ENCODE results near the gene LRRIQ1. TPM values are rescaled to one million over a fixed set of nuclear protein-coding genes. Genes with fewer than 3 reads are reported as not detected.

The LRRIQ1 gene
- total RNA-seq, 1 experiment from 2014 or later: not detected

DNA sequence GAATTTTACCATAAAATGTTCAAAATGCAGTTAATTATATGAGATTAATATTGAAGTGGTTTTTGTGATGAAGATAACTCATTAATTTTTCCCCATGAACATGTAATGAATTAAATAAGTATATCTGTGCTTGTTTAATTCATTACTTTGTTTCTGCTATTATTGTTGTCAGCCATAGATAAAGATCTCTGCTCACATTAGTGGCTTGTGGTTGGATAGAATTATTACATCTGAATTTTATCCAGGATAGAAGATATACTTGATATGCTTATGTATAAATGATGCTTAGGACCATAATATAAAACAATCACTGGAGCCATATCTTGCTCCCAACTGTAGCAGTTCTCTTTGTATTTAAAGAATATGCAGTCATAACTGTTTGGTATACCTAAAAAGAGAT, 18.5 kb upstream of the LRRIQ1 start:
- Histone ChIP-seq H3K9me3 (replicated peaks) (no peaks in the 10 kb centered on the region), H3K27me3 (replicated peaks) (no peaks in the 10 kb centered on the region), H3K27ac (no peak overlapping the region), H3K4me3 (no peak overlapping the region), H3K4me1 (replicated peaks) (peaks cover 6% of the 10 kb centered on the region; the same call in 1 of the 2 replicates), H3K36me3 (no peaks in the 10 kb centered on the region)
- no peak for DNase-seq (ENCODE audit: low read depth in 1 of 2, low spot score in 2 of 2)

DNA sequence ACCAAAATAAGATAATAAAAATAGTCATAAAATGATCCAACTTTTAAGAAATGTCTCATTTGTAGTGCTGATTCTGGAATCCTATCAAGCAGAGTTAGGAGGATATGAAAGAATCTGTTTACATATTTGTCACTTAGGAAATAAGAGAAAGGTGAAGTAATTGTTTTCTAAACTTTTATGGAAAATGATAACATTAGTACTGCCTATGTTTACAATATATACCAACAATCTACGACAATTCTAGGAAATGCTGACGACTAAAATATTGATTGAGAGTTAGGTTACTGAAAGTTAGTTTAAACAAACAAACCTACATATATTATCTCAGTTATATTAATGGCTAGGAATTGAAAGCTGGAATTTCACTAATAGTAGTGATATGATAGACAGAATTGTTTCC, 18.1 kb upstream of the LRRIQ1 start:
- H3K9me3 ChIP-seq (replicated peaks): no peaks in the 10 kb centered on the region
- no peak overlapping the region for H3K27ac ChIP-seq
- H3K4me1 ChIP-seq (replicated peaks): peaks cover 6% of the 10 kb centered on the region; the same call in 1 of the 2 replicates
- no peaks in the 10 kb centered on the region for H3K27me3 ChIP-seq (replicated peaks)
- no peaks in the 10 kb centered on the region for H3K36me3 ChIP-seq
- no peak for DNase-seq (ENCODE audit: low read depth in 1 of 2, low spot score in 2 of 2)
- no peak overlapping the region for H3K4me3 ChIP-seq

DNA sequence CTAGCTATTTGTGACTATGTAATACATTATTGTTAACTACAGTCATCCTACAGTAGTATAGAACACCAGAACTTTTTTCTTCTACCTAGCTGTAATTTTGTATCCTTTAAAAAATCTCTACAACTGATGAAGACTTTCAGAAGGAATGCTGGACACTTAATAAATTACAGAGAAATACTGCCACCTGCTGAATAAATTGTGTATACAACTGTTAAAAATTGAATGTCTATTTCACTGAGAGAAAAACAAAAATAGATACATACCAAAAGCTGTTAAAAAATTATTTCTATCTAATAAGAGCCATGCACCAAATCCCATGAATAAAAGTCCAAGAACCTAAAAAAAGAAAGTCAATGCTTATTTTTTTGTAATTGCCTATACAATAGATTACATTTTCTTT, 6.7 kb upstream of the LRRIQ1 start:
- Histone ChIP-seq H3K4me1 (replicated peaks) (no peaks in the 10 kb centered on the region), H3K9me3 (replicated peaks) (no peaks in the 10 kb centered on the region), H3K4me3 (no peak overlapping the region), H3K27ac (no peak overlapping the region), H3K36me3 (no peaks in the 10 kb centered on the region), H3K27me3 (replicated peaks) (no peaks in the 10 kb centered on the region)
- no peak for DNase-seq (ENCODE audit: low read depth in 1 of 2, low spot score in 2 of 2)

DNA sequence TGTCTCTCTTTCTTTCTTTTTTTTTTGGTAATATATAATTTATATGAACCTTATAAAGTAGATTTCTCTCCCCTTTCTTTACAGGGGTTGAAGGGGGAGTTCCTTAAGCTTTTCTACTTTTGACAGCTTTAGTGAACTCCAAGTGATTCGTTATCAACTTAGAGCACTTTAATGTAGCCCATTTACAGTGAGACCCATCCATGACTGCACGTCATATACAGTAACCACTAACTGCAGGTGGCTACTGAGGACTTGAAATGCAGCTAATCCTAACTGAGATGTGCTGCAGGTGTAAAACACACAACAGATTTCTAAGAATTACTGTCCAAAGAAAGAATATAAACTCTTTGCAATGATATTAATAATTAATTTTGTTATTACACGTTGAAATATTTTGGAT, 582 bp downstream of the LRRIQ1 start:
- no peaks in the 10 kb centered on the region for H3K27me3 ChIP-seq (replicated peaks)
- DNase-seq (ENCODE audit: low read depth in 1 of 2, low spot score in 2 of 2): no peak
- no peaks in the 10 kb centered on the region for H3K4me1 ChIP-seq (replicated peaks)
- no peak overlapping the region for H3K27ac ChIP-seq
- no peaks in the 10 kb centered on the region for H3K36me3 ChIP-seq
- H3K4me3 ChIP-seq: no peak overlapping the region
- H3K9me3 ChIP-seq (replicated peaks): no peaks in the 10 kb centered on the region

DNA sequence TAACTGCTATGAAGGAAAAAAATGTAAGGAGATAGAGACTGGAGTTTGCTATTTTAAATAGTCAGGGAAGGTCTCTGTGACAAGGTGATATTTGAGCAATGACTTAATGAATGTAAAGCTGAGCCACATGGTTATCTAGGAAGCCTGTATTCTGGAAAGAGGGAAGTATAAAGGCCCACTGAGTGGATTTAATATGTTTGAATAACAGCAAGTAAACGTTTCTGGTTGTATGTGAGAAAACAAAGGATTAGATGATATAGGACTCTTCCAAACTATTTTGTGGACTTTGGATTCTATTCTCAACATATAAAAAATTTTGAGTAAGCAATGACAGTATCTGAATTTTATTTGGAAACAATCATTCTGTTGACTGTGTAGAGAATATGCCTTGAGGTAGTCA, 5.2 kb downstream of the LRRIQ1 start:
- H3K36me3 ChIP-seq: no peaks in the 10 kb centered on the region
- H3K4me3 ChIP-seq: no peak overlapping the region
- H3K4me1 ChIP-seq (replicated peaks): no peaks in the 10 kb centered on the region
- H3K9me3 ChIP-seq (replicated peaks): no peaks in the 10 kb centered on the region
- no peak for DNase-seq (ENCODE audit: low read depth in 1 of 2, low spot score in 2 of 2)
- H3K27ac ChIP-seq: no peak overlapping the region
- H3K27me3 ChIP-seq (replicated peaks): no peaks in the 10 kb centered on the region

DNA sequence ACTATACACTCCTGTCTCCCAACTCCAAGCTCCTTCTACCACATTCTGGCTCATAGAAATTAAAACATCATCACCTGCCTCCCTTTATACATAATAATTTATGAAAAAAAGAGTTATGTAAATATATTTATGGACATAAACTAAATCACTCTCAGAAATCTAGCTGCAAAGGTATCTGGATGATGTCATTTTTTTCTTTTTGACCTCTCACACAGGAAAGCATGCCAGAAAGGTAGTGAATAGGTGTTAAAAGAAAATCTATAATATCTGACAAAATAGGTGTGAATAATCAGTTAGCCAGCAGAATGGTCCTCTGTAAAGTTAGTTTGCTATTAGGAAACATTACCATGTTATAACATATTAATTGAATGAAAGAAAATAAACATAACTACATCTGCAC, 7.7 kb downstream of the LRRIQ1 start:
- Histone ChIP-seq H3K27ac (no peak overlapping the region), H3K9me3 (replicated peaks) (no peaks in the 10 kb centered on the region), H3K4me3 (no peak overlapping the region), H3K4me1 (replicated peaks) (no peaks in the 10 kb centered on the region), H3K27me3 (replicated peaks) (no peaks in the 10 kb centered on the region), H3K36me3 (no peaks in the 10 kb centered on the region)
- DNase-seq (ENCODE audit: low read depth in 1 of 2, low spot score in 2 of 2): no peak

DNA sequence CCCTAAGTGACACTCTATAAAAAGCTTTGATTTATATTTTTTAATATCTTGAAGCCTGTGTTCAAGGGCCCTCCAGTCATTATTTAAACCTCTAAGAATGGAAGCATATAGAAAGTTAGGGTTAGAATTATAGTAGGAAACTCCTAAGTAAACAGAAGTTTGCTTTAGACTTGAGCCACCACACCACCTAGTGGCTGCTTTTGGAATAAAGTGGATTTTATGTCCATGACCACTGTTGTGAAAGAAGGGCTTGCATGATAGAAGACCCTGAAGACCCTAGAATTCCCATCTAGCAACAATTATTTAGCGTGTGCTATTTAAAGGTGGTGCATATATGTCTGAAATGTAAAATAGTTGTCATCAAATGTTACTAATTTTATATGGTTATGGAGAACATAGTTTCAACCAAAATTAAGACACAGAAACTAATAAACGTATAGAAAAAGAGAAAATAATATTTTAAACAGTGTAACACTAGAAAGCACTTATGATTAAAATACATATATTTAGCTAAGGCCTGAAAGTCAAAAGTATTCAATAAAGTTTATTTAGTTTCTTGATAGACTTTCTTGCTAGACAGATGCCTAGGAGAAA, 21.3 kb downstream of the LRRIQ1 start:
- Histone ChIP-seq H3K27me3 (replicated peaks) (no peaks in the 10 kb centered on the region), H3K27ac (no peak overlapping the region), H3K4me3 (no peak overlapping the region), H3K9me3 (replicated peaks) (no peaks in the 10 kb centered on the region), H3K4me1 (replicated peaks) (no peaks in the 10 kb centered on the region), H3K36me3 (no peaks in the 10 kb centered on the region)
- DNase-seq (ENCODE audit: low read depth in 1 of 2, low spot score in 2 of 2): peak in 1 of 2 experiments; percentile 6

DNA sequence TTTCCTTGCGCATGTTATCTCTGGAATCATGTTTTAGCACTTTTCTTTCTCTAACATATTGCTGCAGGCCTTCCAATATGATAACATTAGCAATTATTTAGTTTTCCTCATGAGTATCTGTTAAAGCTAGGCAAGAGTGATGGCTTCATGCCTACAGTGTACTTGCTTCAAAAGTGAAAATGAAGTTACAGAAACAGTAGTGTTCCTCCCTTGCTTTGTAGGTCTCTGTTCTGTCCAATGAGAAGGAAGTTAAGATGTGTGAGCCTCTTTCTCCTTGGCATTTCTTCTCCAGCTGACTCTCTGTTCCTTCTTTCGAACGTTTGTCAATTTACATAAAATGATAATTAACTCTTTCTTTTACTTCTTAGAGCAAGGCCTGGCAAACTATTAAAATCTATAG, 22.2 kb downstream of the LRRIQ1 start:
- DNase-seq (ENCODE audit: low read depth in 1 of 2, low spot score in 2 of 2): no peak
- Histone ChIP-seq H3K4me1 (replicated peaks) (no peaks in the 10 kb centered on the region), H3K27me3 (replicated peaks) (no peaks in the 10 kb centered on the region), H3K27ac (no peak overlapping the region), H3K4me3 (no peak overlapping the region), H3K9me3 (replicated peaks) (no peaks in the 10 kb centered on the region), H3K36me3 (no peaks in the 10 kb centered on the region)

DNA sequence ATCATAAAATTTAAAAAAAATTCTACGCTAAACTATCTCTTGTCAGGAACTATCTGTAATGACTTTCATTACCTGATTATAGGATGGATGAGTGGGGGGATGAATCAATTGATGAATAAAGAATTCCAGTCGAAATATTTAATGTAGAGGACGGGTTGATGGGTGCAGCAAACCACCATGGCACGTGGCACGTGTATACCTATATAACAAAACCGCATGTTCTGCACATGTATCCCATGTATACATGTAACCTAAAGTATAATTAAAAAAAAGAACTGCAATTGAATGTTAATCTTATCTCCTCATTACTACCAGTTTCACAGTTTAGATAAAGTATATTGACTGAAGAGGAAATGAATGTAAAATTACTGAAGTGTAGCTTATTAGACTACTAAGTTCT, 23.4 kb downstream of the LRRIQ1 start:
- H3K27ac ChIP-seq: no peak overlapping the region
- no peak for DNase-seq (ENCODE audit: low read depth in 1 of 2, low spot score in 2 of 2)
- H3K9me3 ChIP-seq (replicated peaks): no peaks in the 10 kb centered on the region
- H3K27me3 ChIP-seq (replicated peaks): no peaks in the 10 kb centered on the region
- no peak overlapping the region for H3K4me3 ChIP-seq
- no peaks in the 10 kb centered on the region for H3K36me3 ChIP-seq
- H3K4me1 ChIP-seq (replicated peaks): no peaks in the 10 kb centered on the region

DNA sequence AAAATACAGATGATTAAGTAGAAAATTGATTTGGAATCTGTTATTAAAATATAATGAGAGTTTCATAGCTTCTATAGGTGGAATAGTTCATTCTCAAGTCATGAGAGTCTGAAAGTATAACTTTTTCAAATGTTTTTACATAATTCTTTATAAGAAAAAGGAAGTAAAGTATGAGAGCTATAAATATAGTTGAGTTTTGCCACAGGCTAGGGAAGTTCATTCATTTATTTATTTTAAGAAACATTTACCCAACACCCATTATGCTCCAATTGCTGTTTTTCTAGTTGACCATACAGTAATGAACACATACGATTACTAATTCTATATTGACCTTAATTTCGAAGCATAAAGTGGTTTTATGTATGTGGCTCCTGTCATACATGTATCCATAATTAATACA, 24.8 kb downstream of the LRRIQ1 start:
- Histone ChIP-seq H3K27ac (no peak overlapping the region), H3K4me1 (replicated peaks) (no peaks in the 10 kb centered on the region), H3K4me3 (no peak overlapping the region), H3K27me3 (replicated peaks) (no peaks in the 10 kb centered on the region), H3K9me3 (replicated peaks) (no peaks in the 10 kb centered on the region), H3K36me3 (no peaks in the 10 kb centered on the region)
- no peak for DNase-seq (ENCODE audit: low read depth in 1 of 2, low spot score in 2 of 2)

DNA sequence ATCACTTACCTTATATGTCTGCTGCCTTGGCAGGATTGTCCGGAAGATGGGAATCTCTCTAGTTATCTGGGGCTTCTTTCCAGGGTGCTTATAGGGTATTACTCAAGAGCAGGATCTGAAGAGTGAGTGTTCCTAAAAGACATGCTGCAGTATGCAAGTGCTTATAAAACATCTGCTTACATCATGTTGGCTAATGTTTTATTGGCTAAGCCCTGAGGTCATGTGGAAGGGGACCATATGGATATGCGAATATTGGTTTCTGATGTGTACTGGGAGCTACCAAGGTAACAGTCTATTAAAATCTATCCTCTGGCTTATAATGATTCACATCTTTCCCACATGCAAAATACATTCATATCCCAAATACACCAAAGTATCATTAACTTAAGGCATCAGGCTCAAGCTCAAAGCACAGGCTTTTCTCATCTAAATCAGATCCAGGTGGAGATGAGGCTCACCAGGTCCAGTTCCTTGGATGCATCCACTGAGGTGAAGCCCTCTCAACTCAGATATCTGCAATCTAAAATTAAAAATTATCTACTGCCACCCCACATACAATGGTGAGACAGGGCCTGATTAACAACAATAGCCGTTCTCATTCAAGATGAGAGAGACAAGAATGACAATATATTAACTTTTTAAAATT, 29.8 kb downstream of the LRRIQ1 start:
- no peak overlapping the region for H3K27ac ChIP-seq
- H3K27me3 ChIP-seq (replicated peaks): no peaks in the 10 kb centered on the region
- DNase-seq (ENCODE audit: low read depth in 1 of 2, low spot score in 2 of 2): no peak
- H3K36me3 ChIP-seq: no peaks in the 10 kb centered on the region
- H3K4me1 ChIP-seq (replicated peaks): no peaks in the 10 kb centered on the region
- no peaks in the 10 kb centered on the region for H3K9me3 ChIP-seq (replicated peaks)
- no peak overlapping the region for H3K4me3 ChIP-seq

DNA sequence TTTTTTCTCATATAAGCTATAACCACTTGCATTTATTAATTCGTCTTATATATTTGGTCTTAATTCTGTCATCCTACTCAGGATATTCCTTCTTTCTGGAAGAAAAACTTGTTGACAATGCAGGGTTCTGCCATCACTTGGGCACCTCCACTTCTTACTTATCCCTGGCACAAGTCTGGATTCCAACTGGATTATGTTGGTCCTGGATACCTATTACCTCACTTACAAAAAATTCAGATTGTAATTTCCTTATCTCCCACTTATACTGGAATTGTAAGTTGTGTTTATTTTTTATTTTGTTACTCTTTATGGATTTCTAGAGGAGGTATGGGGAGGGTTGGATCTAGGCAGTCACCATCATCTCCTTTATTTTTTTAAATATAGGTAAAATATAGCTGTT, 36.7 kb downstream of the LRRIQ1 start:
- Histone ChIP-seq H3K36me3 (no peaks in the 10 kb centered on the region), H3K9me3 (replicated peaks) (no peaks in the 10 kb centered on the region), H3K4me1 (replicated peaks) (no peaks in the 10 kb centered on the region), H3K4me3 (no peak overlapping the region), H3K27ac (no peak overlapping the region), H3K27me3 (replicated peaks) (no peaks in the 10 kb centered on the region)
- DNase-seq (ENCODE audit: low read depth in 1 of 2, low spot score in 2 of 2): no peak

DNA sequence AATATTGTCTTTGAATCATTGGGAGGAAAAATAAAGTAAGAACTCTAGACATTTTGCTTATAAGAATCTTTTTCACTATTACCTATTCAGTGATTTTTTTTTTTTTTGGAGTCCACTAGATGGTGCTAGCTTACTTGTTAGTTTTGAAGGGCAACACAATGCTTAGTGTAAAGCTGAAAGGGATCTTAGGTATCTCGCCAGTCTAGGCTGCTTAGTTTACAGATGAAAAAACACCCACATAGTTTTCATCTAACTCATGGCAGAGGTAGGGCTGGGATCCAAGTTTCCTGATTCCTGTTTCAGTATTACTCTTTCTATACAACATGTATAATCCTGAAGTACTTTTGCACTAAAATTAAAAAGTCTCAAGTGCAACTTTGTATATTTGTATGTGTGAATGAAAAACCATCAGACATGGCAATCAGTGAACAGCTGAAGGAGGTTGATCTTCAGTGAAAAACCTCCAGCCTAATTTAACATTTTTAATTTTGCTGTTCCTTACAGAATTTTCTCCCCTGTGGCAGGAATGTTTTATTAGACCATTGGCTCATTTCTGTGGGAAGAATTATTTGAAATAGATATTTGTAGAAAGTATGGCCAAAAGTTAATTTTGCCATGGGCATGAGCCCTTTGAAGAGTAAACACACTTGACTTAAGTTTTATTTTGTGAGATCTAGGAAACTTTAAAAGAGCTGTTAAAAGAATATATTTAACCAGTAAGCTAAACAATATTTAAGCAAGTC, 40.7 kb downstream of the LRRIQ1 start:
- no peak overlapping the region for H3K4me3 ChIP-seq
- no peaks in the 10 kb centered on the region for H3K4me1 ChIP-seq (replicated peaks)
- H3K27me3 ChIP-seq (replicated peaks): no peaks in the 10 kb centered on the region
- H3K36me3 ChIP-seq: no peaks in the 10 kb centered on the region
- no peaks in the 10 kb centered on the region for H3K9me3 ChIP-seq (replicated peaks)
- no peak overlapping the region for H3K27ac ChIP-seq
- DNase-seq (ENCODE audit: low read depth in 1 of 2, low spot score in 2 of 2): peak in 1 of 2 experiments; percentile 20

DNA sequence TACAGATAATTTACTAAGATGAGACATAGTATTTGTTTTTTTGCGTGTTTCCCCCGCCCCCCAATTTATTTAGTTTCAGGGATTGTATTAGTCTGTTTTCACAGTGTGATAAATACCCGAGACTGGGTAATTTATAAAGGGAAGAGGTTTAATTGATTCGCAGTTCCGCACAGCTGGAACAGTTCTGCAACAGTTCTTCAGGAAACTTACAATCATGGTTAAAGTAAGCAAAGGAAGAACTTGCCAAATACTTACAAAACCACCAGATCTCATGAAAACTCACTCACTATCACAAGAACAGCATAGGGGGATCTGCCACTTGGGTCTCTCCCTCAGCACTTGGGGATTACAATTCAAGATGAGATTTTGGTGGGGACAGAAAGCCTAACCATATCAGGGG, 48.9 kb downstream of the LRRIQ1 start:
- no peaks in the 10 kb centered on the region for H3K36me3 ChIP-seq
- H3K9me3 ChIP-seq (replicated peaks): no peaks in the 10 kb centered on the region
- no peaks in the 10 kb centered on the region for H3K27me3 ChIP-seq (replicated peaks)
- no peak overlapping the region for H3K27ac ChIP-seq
- H3K4me3 ChIP-seq: no peak overlapping the region
- no peaks in the 10 kb centered on the region for H3K4me1 ChIP-seq (replicated peaks)
- no peak for DNase-seq (ENCODE audit: low read depth in 1 of 2, low spot score in 2 of 2)
